TTC549 (cell line): ENCODE measurements around the gene PROC.
A peak's percentile ranks its signal among the peaks of the same experiment; 100 is the strongest.

ENCODE experiments used
- FAIRE-seq: peaks from 2 replicates; lab custom pipeline; 2012; peaks lifted over from hg19 to GRCh38; lab: Jason Lieb, UNC

The PROC gene

GRCh38 chr2:127414638-127415592, 3.3 kb upstream of the PROC start:
- no peak for FAIRE-seq

GRCh38 chr2:127415593-127416505, 2.4 kb upstream of the PROC start:
- no peak for FAIRE-seq

- no peak for FAIRE-seq
Observed at GRCh38 chr2:127416506-127417001, 1.7 kb upstream of the PROC start.

- FAIRE-seq = no peak
Observed at GRCh38 chr2:127417406-127417805, 821 bp upstream of the PROC start.

GRCh38 chr2:127419112-127419430, 844 bp downstream of the PROC start:
- FAIRE-seq = no peak

- FAIRE-seq = no peak
Observed at GRCh38 chr2:127419448-127420038, 1.3 kb downstream of the PROC start.

GRCh38 chr2:127420039-127420864, 2.0 kb downstream of the PROC start:
- no peak for FAIRE-seq

- no peak for FAIRE-seq
Observed at GRCh38 chr2:127421116-127421800, 3.0 kb downstream of the PROC start.

GRCh38 chr2:127421871-127422558, 3.8 kb downstream of the PROC start:
- no peak for FAIRE-seq

GRCh38 chr2:127422559-127423477, 4.6 kb downstream of the PROC start:
- FAIRE-seq = no peak

GRCh38 chr2:127423478-127423843, 5.2 kb downstream of the PROC start:
- FAIRE-seq = no peak

- peak; percentile 7 for FAIRE-seq
Observed at GRCh38 chr2:127423880-127424279, 5.7 kb downstream of the PROC start.

GRCh38 chr2:127424598-127425520, 6.6 kb downstream of the PROC start:
- no peak for FAIRE-seq

- FAIRE-seq = no peak
Observed at GRCh38 chr2:127425540-127426490, 7.6 kb downstream of the PROC start.

GRCh38 chr2:127426501-127427354, 8.5 kb downstream of the PROC start:
- FAIRE-seq = no peak
